K562 (cell line): ENCODE results near the gene HYOU1. TPM values are rescaled to one million over a fixed set of nuclear protein-coding genes. Genes with fewer than 3 reads are reported as not detected.

Experiments
- CUX1 ChIP-seq: fragments of 200-800 bp; sonication (Bioruptor generic); IDR thresholded peaks from 2 replicates; pipeline ENCODE4 v1.6.1; 2016; ENCODE audit warnings: missing genetic modification characterization, missing compliant biosample characterization
- FUS ChIP-seq: fragments of 200-400 bp; formaldehyde crosslinking; optimal IDR thresholded peaks from 2 replicates; pipeline ENCODE3; 2017; ENCODE audit warnings: low read depth, low read length
- MNT ChIP-seq, 2 experiments: fragments of 450-650 bp; conservative IDR thresholded peaks; 2 replicates each; pipeline ENCODE4 v1.6.1; 2017; ENCODE audit warnings: mild to moderate bottlenecking in 2 of 2, moderate library complexity in 2 of 2
- PBX2 ChIP-seq, 2 experiments: IDR thresholded peaks in 1 of 2; conservative IDR thresholded peaks in 1 of 2; 2 replicates each; pipeline ENCODE4 v1.6.1; 2016; ENCODE audit warnings: low read depth in 2 of 2, mild to moderate bottlenecking in 1 of 2, missing compliant biosample characterization in 1 of 2, missing genetic modification characterization in 1 of 2, moderate library complexity in 1 of 2
- SAFB ChIP-seq: fragments of 200-400 bp; formaldehyde crosslinking; IDR thresholded peaks from 2 replicates; pipeline ENCODE4 v1.6.1; 2017; ENCODE audit warnings: low read depth, low read length, borderline replicate concordance
- ZNF384 ChIP-seq: IDR thresholded peaks from 2 replicates; pipeline ENCODE4 v1.6.1; 2012; ENCODE audit warnings: low read depth, low read length, improper control_type of control experiment
- ZNF740 ChIP-seq, 3 experiments: fragments of 200-800 bp in 1 of 3; sonication (Bioruptor generic) in 1 of 3; sonication (generic) in 1 of 3; formaldehyde crosslinking in 1 of 3; IDR thresholded peaks; 2 replicates each; pipeline versions ENCODE4 v1.6.1 to v1.8.0; 2016 to 2022; ENCODE audit warnings: mild to moderate bottlenecking in 2 of 3, missing compliant biosample characterization in 2 of 3, missing genetic modification characterization in 2 of 3, missing genetic modification reagents in 1 of 3
- polyA plus RNA-seq, 8 experiments: library from polyadenylated mRNA; depleted of rRNA in 4 of 8; stranded (reverse) in 5 of 8; unstranded in 3 of 8; fragments of >200 nt; fragmentation: Nextera tagmentation in 2 of 8; fragmentation: Illumina TruSeq in 1 of 8; extraction: Ambion mirVana in 2 of 8; extraction: Trizol in 1 of 8; gene quantifications; 2 replicates each; pipeline versions ENCODE4 v1.2.1 to v1.2.3, GENCODE V29; 2011 to 2014; ENCODE audit warnings: inconsistent platforms in 1 of 8, missing spikeins in 1 of 8
- total RNA-seq, 7 experiments: library from RNA; depleted of rRNA in 6 of 7; stranded (reverse); fragments of >200 nt in 6 of 7; fragmentation: Illumina TruSeq in 2 of 7; extraction: Trizol in 2 of 7; gene quantifications; 2 replicates each; pipeline versions ENCODE4 v1.2.1 to v1.2.3, GENCODE V29; 2011 to 2021; ENCODE audit warnings: low replicate concordance in 1 of 7

HYOU1 gene
- total and polyA plus RNA-seq, 9 of the 15 experiments (the other 6 are each of a cell fraction or from before 2014, with no cell fraction given): 19.5 to 197 (median 128) TPM

GRCh38 chr11:118996926-118997626 lies 59.9 kb downstream of the HYOU1 start (continued):
- TF ChIP-seq CUX1 (no peak), ZNF740 (CRISPR knock-in tag; IDR thresholded peaks at IDR 0.05) (no peak), ZNF740 (tag; IDR thresholded peaks at IDR 0.05) (0 out of 4 replicates have a peak, but pooled peaks of 1 of the 2 experiments have one; percentile 22), PBX2 (CRISPR knock-in tag; IDR thresholded peaks at IDR 0.05; ENCODE audit: low read depth) (no peak), PBX2 (tag; conservative IDR thresholded peaks at IDR 0.05; ENCODE audit: low read depth) (0 out of 2 replicates have a peak, but pooled peaks have one; percentile 12), FUS (no peak), ZNF384 (0 out of 2 replicates have a peak, but pooled peaks have one; percentile 7), SAFB (no peak), MNT (conservative IDR thresholded peaks at IDR 0.05) (0 out of 4 replicates have a peak, but pooled peaks of 1 of the 2 experiments have one; percentile 8)
